ENCODE measurements around the gene FAM200B.

DNA sequence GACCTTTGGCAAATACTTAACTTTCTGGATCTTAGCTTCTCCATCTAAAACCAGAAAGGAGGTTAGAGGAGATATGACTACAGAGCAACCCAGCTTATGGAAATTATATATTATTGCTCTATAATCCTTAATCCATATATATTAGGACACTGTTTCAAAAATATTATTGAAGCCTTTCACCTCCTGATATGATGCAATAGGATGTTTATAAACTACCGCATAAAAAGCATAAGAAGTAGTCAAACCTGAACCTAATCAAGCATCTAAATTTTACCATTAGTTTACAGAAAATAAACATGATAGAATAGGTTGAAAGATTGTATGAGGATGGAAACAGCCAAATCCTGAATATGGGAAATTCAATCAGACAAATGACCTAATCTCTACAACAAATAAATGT, 5.6 kb upstream of the FAM200B start:
- TF ChIP-seq, protein P1, sequence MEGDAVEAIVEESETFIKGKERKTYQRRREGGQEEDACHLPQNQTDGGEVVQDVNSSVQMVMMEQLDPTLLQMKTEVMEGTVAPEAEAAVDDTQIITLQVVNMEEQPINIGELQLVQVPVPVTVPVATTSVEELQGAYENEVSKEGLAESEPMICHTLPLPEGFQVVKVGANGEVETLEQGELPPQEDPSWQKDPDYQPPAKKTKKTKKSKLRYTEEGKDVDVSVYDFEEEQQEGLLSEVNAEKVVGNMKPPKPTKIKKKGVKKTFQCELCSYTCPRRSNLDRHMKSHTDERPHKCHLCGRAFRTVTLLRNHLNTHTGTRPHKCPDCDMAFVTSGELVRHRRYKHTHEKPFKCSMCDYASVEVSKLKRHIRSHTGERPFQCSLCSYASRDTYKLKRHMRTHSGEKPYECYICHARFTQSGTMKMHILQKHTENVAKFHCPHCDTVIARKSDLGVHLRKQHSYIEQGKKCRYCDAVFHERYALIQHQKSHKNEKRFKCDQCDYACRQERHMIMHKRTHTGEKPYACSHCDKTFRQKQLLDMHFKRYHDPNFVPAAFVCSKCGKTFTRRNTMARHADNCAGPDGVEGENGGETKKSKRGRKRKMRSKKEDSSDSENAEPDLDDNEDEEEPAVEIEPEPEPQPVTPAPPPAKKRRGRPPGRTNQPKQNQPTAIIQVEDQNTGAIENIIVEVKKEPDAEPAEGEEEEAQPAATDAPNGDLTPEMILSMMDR (IDR thresholded peaks at IDR 0.05), result no peak
- TF ChIP-seq ZFP36 (IDR thresholded peaks at IDR 0.05; ENCODE audit: borderline replicate concordance, partially characterized antibody), result no peak
- no peak for TF ChIP-seq POLR2A (IDR thresholded peaks at IDR 0.05; ENCODE audit: low read length)
- TF ChIP-seq CEBPB (IDR thresholded peaks at IDR 0.05), result peak in 1 of 2 experiments; percentile 6; a peak in 1 of 4 replicates
- TF ChIP-seq, protein P2, sequence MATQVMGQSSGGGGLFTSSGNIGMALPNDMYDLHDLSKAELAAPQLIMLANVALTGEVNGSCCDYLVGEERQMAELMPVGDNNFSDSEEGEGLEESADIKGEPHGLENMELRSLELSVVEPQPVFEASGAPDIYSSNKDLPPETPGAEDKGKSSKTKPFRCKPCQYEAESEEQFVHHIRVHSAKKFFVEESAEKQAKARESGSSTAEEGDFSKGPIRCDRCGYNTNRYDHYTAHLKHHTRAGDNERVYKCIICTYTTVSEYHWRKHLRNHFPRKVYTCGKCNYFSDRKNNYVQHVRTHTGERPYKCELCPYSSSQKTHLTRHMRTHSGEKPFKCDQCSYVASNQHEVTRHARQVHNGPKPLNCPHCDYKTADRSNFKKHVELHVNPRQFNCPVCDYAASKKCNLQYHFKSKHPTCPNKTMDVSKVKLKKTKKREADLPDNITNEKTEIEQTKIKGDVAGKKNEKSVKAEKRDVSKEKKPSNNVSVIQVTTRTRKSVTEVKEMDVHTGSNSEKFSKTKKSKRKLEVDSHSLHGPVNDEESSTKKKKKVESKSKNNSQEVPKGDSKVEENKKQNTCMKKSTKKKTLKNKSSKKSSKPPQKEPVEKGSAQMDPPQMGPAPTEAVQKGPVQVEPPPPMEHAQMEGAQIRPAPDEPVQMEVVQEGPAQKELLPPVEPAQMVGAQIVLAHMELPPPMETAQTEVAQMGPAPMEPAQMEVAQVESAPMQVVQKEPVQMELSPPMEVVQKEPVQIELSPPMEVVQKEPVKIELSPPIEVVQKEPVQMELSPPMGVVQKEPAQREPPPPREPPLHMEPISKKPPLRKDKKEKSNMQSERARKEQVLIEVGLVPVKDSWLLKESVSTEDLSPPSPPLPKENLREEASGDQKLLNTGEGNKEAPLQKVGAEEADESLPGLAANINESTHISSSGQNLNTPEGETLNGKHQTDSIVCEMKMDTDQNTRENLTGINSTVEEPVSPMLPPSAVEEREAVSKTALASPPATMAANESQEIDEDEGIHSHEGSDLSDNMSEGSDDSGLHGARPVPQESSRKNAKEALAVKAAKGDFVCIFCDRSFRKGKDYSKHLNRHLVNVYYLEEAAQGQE (IDR thresholded peaks at IDR 0.05), result no peak
- no peak for TF ChIP-seq SMC3 (IDR thresholded peaks at IDR 0.05)
- no peak for TF ChIP-seq HDAC2 (IDR thresholded peaks at IDR 0.05)
- no peak for TF ChIP-seq JUN (IDR thresholded peaks at IDR 0.05)
- TF ChIP-seq, protein P3, sequence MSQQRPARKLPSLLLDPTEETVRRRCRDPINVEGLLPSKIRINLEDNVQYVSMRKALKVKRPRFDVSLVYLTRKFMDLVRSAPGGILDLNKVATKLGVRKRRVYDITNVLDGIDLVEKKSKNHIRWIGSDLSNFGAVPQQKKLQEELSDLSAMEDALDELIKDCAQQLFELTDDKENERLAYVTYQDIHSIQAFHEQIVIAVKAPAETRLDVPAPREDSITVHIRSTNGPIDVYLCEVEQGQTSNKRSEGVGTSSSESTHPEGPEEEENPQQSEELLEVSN (IDR thresholded peaks at IDR 0.05; ENCODE audit: borderline replicate concordance, low read depth), result no peak
- TF ChIP-seq RCOR1 (IDR thresholded peaks at IDR 0.05; ENCODE audit: low read depth, low read length), result no peak
- no peak for TF ChIP-seq ZNF302 (CRISPR knock-in tag; IDR thresholded peaks at IDR 0.05)
- TF ChIP-seq RAD21 (conservative IDR thresholded peaks at IDR 0.05 in 1 of 2, IDR thresholded peaks at IDR 0.05 in 1 of 2), result no peak
- TF ChIP-seq RFX5 (IDR thresholded peaks at IDR 0.05), result no peak
- no peak for TF ChIP-seq CBX2 (IDR thresholded peaks at IDR 0.05; ENCODE audit: borderline replicate concordance, low read depth)
